Measurements from ENCODE around the gene GGA1.
A peak's percentile ranks its signal among the peaks of the same experiment; 100 is the strongest.

Gene GGA1

GRCh38 chr22:37638391-37639069 lies 29.9 kb downstream of the GGA1 start:
- no peak overlapping the region for H3K4me3 ChIP-seq (ENCODE audit: low read depth, low read length)
- TF ChIP-seq CTCF (IDR thresholded peaks at IDR 0.05; ENCODE audit: borderline replicate concordance, insufficient read depth, low read depth, low read length), result no peak

GRCh38 chr22:37639070-37639760 lies 30.6 kb downstream of the GGA1 start, which contains the start of gene SH3BP1:
Gene SH3BP1, plus strand, starts transcription at chr22:37639669. Its CDS starts 119 bp downstream, at chr22:37639788.
- no peak for TF ChIP-seq CTCF (IDR thresholded peaks at IDR 0.05; ENCODE audit: borderline replicate concordance, insufficient read depth, low read depth, low read length)
- peak within 1 kb of the TSS; percentile 72 for H3K4me3 ChIP-seq (ENCODE audit: low read depth, low read length)

DNA sequence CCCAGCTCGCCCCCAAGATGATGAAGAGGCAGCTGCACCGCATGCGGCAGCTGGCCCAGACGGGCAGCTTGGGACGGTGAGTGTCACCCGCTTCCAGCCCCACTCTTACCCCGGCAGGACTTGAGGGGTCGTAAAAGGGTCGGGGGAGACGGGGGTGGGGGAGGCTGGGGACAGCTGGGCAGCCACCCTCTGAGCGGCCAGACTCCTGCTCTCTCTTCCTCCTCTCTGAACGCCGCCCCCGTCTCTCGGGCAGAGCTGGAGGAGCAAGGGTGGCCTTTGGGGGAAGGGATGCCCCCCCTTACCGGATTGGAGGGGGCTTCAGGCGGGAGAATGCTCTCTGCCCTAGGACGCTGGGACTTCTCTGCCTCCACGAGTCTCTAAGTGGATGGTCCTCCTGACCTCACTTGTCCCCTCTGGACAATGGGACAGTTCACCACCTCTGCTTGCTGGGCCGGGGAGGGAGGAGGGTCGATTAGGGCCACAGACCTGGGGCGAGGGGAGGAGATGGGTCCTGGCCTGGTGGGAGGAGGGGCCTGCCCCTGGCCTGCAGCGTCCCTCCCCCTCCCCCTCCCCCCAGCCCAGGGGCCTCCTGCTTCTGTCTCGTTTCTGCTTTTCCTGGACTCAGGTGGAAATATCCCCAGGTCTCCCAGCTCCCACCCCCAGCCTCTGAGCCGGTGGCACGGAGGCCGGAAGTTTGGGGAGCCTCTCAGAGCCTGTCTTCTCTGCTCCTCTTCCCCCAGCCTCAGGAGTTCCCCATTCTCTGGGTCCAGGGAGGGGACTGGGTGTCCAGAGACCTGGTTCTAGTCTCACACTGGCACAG lies 31.3 kb downstream of the GGA1 start:
- TF ChIP-seq CTCF (IDR thresholded peaks at IDR 0.05; ENCODE audit: borderline replicate concordance, insufficient read depth, low read depth, low read length), result no peak
- peak overlapping the region; percentile 72 for H3K4me3 ChIP-seq (ENCODE audit: low read depth, low read length)

GRCh38 chr22:37640591-37641560 lies 32.2 kb downstream of the GGA1 start:
- TF ChIP-seq CTCF (IDR thresholded peaks at IDR 0.05; ENCODE audit: borderline replicate concordance, insufficient read depth, low read depth, low read length), result no peak
- H3K4me3 ChIP-seq (ENCODE audit: low read depth, low read length), result peak overlapping the region; percentile 72

- no peak overlapping the region for H3K4me3 ChIP-seq (ENCODE audit: low read depth, low read length)
- TF ChIP-seq CTCF (IDR thresholded peaks at IDR 0.05; ENCODE audit: borderline replicate concordance, insufficient read depth, low read depth, low read length), result no peak
Observed at GRCh38 chr22:37641561-37641949, 32.9 kb downstream of the GGA1 start.

DNA sequence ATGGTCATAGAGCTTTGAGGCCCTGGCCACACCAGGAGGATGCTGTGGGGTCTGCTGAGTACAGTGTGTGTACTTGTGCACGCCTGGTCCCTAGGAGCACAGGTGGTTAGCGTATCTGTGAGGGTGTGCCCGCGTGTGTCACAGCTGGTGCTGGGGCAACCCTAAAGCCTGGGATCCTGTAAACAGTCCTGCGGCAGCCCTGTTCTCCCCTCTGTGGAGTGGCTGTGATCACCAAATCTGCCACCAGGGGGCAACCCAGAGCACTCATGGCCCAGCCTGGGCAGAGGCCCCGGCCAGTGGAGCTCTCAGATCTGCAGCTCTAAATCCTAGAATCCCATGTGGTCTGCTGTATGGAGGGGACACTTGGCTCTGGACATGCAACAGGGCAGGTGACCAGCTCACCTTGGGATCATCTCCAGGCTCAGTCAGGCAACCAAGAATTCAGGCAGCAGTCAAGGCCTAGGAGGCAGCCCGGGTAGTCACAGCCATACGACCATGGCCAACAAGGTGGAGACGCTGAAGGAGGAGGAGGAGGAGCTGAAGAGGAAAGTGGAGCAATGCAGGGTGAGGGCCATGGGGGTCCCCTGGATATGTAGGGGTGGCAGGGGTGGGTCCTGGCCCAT lies 34.7 kb downstream of the GGA1 start:
- H3K4me3 ChIP-seq (ENCODE audit: low read depth, low read length), result no peak overlapping the region
- peak; percentile 87 for TF ChIP-seq CTCF (IDR thresholded peaks at IDR 0.05; ENCODE audit: borderline replicate concordance, insufficient read depth, low read depth, low read length)

All from GM12875 (cell line).